GM21723 (cell line): ENCODE results near the gene GBE1.

ENCODE experiments used
- ATAC-seq: cut with Tn5 transposase; IDR thresholded peaks from one replicate; pipeline ENCODE4 v1.9.1; 2021; ENCODE audit warnings: mild to moderate bottlenecking, moderate library complexity; ENCODE audit not compliant: unreplicated experiment

Gene GBE1

GRCh38 chr3:81632659-81633058, 128.8 kb downstream of the GBE1 start:
- ATAC-seq, result no peak

GRCh38 chr3:81624756-81625155, 136.7 kb downstream of the GBE1 start:
- ATAC-seq, result no peak

- no peak for ATAC-seq
Measured at GRCh38 chr3:81622395-81622794, 139.1 kb downstream of the GBE1 start.

GRCh38 chr3:81621277-81621676, 140.2 kb downstream of the GBE1 start:
- no peak for ATAC-seq

- no peak for ATAC-seq
Measured at GRCh38 chr3:81620849-81621248, 140.6 kb downstream of the GBE1 start.

GRCh38 chr3:81612768-81613167, 148.7 kb downstream of the GBE1 start:
- no peak for ATAC-seq

- no peak for ATAC-seq
Measured at GRCh38 chr3:81602781-81603180, 158.7 kb downstream of the GBE1 start.

- ATAC-seq, result no peak
Measured at GRCh38 chr3:81601707-81602305, 159.6 kb downstream of the GBE1 start.

GRCh38 chr3:81592101-81592500, 169.3 kb downstream of the GBE1 start:
- no peak for ATAC-seq

GRCh38 chr3:81585937-81586336, 175.5 kb downstream of the GBE1 start:
- ATAC-seq, result no peak

GRCh38 chr3:81585056-81585455, 176.4 kb downstream of the GBE1 start:
- no peak for ATAC-seq

GRCh38 chr3:81581966-81582599, 179.4 kb downstream of the GBE1 start:
- ATAC-seq, result peak; percentile 75

- ATAC-seq, result no peak
Measured at GRCh38 chr3:81580355-81580754, 181.1 kb downstream of the GBE1 start.

- ATAC-seq, result no peak
Measured at GRCh38 chr3:81579744-81580143, 181.7 kb downstream of the GBE1 start.

GRCh38 chr3:81572201-81572756, 189.2 kb downstream of the GBE1 start:
- ATAC-seq, result no peak

- ATAC-seq, result no peak
Measured at GRCh38 chr3:81568378-81568777, 193.1 kb downstream of the GBE1 start.

- ATAC-seq, result no peak
Measured at GRCh38 chr3:81565041-81565440, 196.4 kb downstream of the GBE1 start.

GRCh38 chr3:81558106-81558505, 203.3 kb downstream of the GBE1 start:
- no peak for ATAC-seq

- no peak for ATAC-seq
Measured at GRCh38 chr3:81554801-81555200, 206.6 kb downstream of the GBE1 start.

- ATAC-seq, result peak; percentile 47
Measured at GRCh38 chr3:81554388-81554787, 207.1 kb downstream of the GBE1 start.

GRCh38 chr3:81550415-81550814, 211.0 kb downstream of the GBE1 start:
- no peak for ATAC-seq

GRCh38 chr3:81549831-81550230, 211.6 kb downstream of the GBE1 start:
- ATAC-seq, result no peak

GRCh38 chr3:81549388-81549787, 212.1 kb downstream of the GBE1 start:
- ATAC-seq, result no peak
